Transverse colon (tissue), 4 donors: ENCODE measurements around the gene FCSK. TPM values are rescaled to one million over a fixed set of nuclear protein-coding genes. Genes with fewer than 3 reads are reported as not detected.

Source experiments
- DNase-seq: peaks from one replicate; pipeline ENCODE4 v3.0.0-alpha.2; 2019
- H3K27ac ChIP-seq, 4 donors: fragments of 200-600 bp; sonication (generic); 2 replicates each; pipeline ENCODE4 v1.5.1; 2016 to 2018; ENCODE audit warnings: inconsistent platforms in 4 of 4
- H3K27me3 ChIP-seq: fragments of 200-600 bp; sonication (generic); 2 replicates; pipeline ENCODE4 v1.5.1; 2017; ENCODE audit warnings: inconsistent platforms
- H3K36me3 ChIP-seq, 4 donors: fragments of 200-600 bp; sonication (generic); 2 replicates each; pipeline ENCODE4 v1.5.1; 2017 to 2019; ENCODE audit warnings: inconsistent platforms in 4 of 4
- H3K4me1 ChIP-seq, 4 donors: fragments of 200-600 bp; sonication (generic); 2 replicates each; pipeline ENCODE4 v1.5.1; 2017 to 2020; ENCODE audit warnings: inconsistent platforms in 4 of 4
- H3K4me3 ChIP-seq, 4 donors: fragments of 200-600 bp; sonication (generic); 1 replicate in 1 of 4; 2 replicates in 3 of 4; pipeline versions ENCODE4 v1.5.1 to v1.6.1; 2017 to 2019; ENCODE audit warnings: inconsistent platforms in 4 of 4
- H3K9me3 ChIP-seq, 2 donors: fragments of 200-600 bp; sonication (generic); 2 replicates each; pipeline ENCODE4 v1.5.1; 2017 to 2019; ENCODE audit warnings: inconsistent platforms in 2 of 2
- EP300 ChIP-seq: sonication (generic); formaldehyde crosslinking; IDR thresholded peaks from one replicate; pipeline ENCODE4 v1.6.1; 2017; ENCODE audit warnings: antibody characterized with exemption, low read depth
- POLR2A ChIP-seq: fragments of 450-650 bp; IDR thresholded peaks from one replicate; pipeline ENCODE4 v1.6.1; 2016; ENCODE audit warnings: antibody characterized with exemption, mild to moderate bottlenecking, moderate library complexity
- POLR2AphosphoS5 ChIP-seq, 3 donors: sonication (generic); formaldehyde crosslinking; IDR thresholded peaks; one replicate each; pipeline ENCODE4 v1.6.1; 2016; ENCODE audit warnings: antibody characterized with exemption in 3 of 3
- WGBS, 2 donors: methylation state at CpG; one replicate each; pipeline ENCODE4 v1.1.5; 2018; ENCODE audit warnings: low coverage in 1 of 2; 5-methylcytosine and 5-hydroxymethylcytosine counted together
- in situ Hi-C, 4 donors: fragments of 200-750 bp; cut with MboI; loops; one replicate each; pipeline versions ENCODE4 v1.15.0 to v1.15.1; 2017; ENCODE audit warnings: low sequenced_read_pairs in 3 of 4, low pct_ligation_motif_present in 1 of 4, low pct_unique_long_range_greater_than_20kb in 1 of 4
- intact Hi-C: fragments of 100-400 bp; cut with DNase I; formaldehyde crosslinking; loops from one replicate; pipeline ENCODE4 v1.15.1; 2023; ENCODE audit warnings: low total_unique reads
- total RNA-seq, 4 donors: library from RNA; depleted of rRNA; stranded (reverse); fragments of >200 nt; gene quantifications; one replicate each; pipeline ENCODE4 v1.1.0, GENCODE V29; 2016
- TF ChIP-seq, protein P1 (sequence below), 5 experiments: fragments of 200-600 bp in 3 of 5; fragments of 450-650 bp in 2 of 5; sonication (generic) in 3 of 5; IDR thresholded peaks; 1 replicate in 2 of 5; 2 replicates in 3 of 5; pipeline ENCODE4 v1.5.1; 2016 to 2017; ENCODE audit warnings: antibody characterized with exemption in 5 of 5, inconsistent platforms in 3 of 5, mild to moderate bottlenecking in 2 of 5, moderate library complexity in 1 of 5

The FCSK gene
- total RNA-seq, 4 donors from 2014 or later = 38.5 to 62.7 (median 43.1) TPM

DNA sequence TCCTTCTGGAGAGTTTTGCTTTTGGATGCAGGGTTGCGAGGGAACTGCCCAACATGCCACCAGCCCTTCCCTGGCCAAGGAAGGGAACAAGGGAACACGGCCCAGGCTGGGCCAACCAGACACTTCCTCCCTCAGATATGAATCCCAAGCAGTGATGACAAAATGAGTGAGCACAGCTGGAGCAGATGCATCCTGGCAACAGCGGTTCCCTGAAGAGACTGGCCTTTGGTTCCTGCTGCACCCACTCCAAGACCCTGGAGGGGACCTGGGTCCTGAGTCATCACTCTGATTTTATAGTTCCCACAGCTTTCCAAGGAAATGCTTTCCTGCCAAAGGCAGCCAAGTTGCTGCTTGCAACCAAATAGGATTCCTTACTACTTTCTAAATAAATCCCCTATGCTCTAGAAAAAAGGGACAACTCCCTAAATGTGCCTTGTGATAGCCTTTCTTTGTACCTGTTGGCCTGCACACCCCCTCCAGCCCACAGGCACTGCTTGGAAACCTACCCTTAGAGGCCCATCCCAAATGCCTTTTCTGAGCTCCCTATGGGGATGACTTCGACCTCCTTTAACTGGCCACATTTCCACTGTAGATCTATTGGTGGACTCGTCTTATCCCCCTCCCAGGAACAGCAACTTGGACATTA lies 20.8 kb upstream of the FCSK start:
- Histone ChIP-seq H3K9me3 (no peaks in the 10 kb centered on the region), H3K36me3 (no peaks in the 10 kb centered on the region), H3K27ac (peak overlapping the region; percentile 59 to 84 (median 70)), H3K27me3 (no peaks in the 10 kb centered on the region), H3K4me1 (peaks cover 43 to 92% (median 68%) of the 10 kb centered on the region in 4 donors), H3K4me3 (no peak overlapping the region)
- peak; percentile 33 for DNase-seq
- no peak for TF ChIP-seq EP300
- TF ChIP-seq, protein P1, sequence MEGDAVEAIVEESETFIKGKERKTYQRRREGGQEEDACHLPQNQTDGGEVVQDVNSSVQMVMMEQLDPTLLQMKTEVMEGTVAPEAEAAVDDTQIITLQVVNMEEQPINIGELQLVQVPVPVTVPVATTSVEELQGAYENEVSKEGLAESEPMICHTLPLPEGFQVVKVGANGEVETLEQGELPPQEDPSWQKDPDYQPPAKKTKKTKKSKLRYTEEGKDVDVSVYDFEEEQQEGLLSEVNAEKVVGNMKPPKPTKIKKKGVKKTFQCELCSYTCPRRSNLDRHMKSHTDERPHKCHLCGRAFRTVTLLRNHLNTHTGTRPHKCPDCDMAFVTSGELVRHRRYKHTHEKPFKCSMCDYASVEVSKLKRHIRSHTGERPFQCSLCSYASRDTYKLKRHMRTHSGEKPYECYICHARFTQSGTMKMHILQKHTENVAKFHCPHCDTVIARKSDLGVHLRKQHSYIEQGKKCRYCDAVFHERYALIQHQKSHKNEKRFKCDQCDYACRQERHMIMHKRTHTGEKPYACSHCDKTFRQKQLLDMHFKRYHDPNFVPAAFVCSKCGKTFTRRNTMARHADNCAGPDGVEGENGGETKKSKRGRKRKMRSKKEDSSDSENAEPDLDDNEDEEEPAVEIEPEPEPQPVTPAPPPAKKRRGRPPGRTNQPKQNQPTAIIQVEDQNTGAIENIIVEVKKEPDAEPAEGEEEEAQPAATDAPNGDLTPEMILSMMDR (IDR thresholded peaks at IDR 0.05) = no peak
- peak in 1 of 3 donors; percentile 37 for TF ChIP-seq POLR2AphosphoS5 (IDR thresholded peaks at IDR 0.05)
- no peak for TF ChIP-seq POLR2A
- in situ Hi-C loops (no loop called here), intact Hi-C loops (no loop called here)
- 43 to 80% methylated on average over 1 to 5 of the region's 5 CpGs for WGBS, 2 donors

DNA sequence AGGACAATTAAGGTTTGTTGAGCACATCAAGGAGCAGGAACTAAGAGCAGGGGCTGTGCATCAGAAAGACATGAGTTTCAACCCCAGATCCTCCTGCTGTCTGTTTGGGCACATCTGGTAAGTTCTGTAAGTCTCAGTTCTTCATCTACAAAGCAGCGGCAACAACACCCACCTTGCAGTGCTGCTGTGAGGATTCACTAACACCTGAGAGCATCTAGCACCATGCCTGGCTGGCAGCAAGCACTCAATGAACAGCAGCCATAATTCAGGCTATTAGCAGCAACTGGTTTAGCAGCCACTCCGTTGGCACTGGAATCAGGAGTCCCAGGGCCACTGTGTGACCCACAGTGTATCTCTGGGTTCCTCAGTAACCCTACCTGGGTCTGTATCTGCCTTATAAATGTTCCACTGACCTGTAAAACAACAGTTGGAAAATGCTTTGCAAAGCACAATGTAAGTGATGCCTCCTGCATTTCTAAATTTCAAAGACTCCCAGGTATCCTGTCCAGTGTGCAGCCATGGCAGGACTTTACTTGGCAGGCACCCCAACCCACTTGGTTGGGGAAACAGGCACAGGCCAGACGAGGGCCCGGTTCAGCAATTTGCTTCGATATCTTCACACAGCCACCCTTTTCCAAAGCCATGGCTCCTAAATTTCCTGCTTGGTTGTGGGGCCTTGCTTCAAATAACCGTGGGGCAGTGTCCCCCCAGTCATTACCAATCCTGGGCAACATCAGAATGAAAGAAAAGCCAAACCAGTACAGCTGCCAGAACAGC lies 19.7 kb upstream of the FCSK start:
- in situ Hi-C loops = no loop called here
- peaks cover 37 to 87% (median 59%) of the 10 kb centered on the region in 4 donors for H3K4me1 ChIP-seq
- intact Hi-C loops = no loop called here
- TF ChIP-seq POLR2AphosphoS5 (IDR thresholded peaks at IDR 0.05) = no peak
- TF ChIP-seq EP300 = no peak
- 72 to 100% methylated on average over 1 to 6 of the region's 6 CpGs for WGBS, 2 donors
- DNase-seq = no peak
- H3K27ac ChIP-seq = peak overlapping the region in 1 of 4 donors; percentile 77
- H3K27me3 ChIP-seq = no peaks in the 10 kb centered on the region
- no peaks in the 10 kb centered on the region for H3K36me3 ChIP-seq
- H3K4me3 ChIP-seq = no peak overlapping the region
- H3K9me3 ChIP-seq = no peaks in the 10 kb centered on the region

DNA sequence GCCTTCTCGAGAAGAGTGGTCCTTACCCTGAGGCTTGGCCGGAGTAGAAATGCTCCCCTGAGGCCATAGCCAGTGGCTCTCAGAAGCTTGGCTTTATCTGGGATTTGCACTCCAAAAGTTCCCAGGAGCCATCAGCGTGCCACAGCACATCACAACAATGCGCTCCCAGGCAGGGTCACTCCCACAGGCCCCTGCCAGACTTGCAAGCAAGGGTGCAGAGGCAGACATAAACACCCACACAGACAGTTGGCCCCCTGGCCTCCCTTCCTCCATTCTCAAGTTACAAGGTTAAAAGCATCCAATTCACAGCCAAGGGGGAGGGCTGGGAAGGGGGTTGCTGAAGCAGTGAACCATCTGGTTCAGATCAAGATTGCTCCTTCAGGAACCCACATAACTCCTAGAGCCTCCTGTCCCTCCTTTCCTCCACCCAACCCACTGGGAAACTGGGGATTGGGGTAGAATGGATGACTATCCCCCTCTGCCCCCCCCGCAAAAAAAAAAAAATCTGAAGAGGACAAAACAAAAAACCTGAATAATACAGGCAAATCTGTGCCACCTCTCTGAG lies 17.3 kb upstream of the FCSK start:
- in situ Hi-C loops (no loop called here), intact Hi-C loops (no loop called here)
- Histone ChIP-seq H3K36me3 (no peaks in the 10 kb centered on the region), H3K27ac (peak overlapping the region; percentile 75 to 87 (median 81)), H3K27me3 (no peaks in the 10 kb centered on the region), H3K9me3 (no peaks in the 10 kb centered on the region), H3K4me3 (peak overlapping the region in 1 of 4 donors; percentile 67), H3K4me1 (peaks cover 26 to 68% (median 39%) of the 10 kb centered on the region in 4 donors)
- no peak for DNase-seq
- WGBS, 2 donors = 56% methylated on average over 5 of the region's 5 CpGs; no CpG with 5 or more reads in 1 of the 2 donors
- TF ChIP-seq EP300 = no peak
- no peak for TF ChIP-seq POLR2AphosphoS5 (IDR thresholded peaks at IDR 0.05)
- TF ChIP-seq, protein P1 (IDR thresholded peaks at IDR 0.05) = no peak
- TF ChIP-seq POLR2A = no peak

DNA sequence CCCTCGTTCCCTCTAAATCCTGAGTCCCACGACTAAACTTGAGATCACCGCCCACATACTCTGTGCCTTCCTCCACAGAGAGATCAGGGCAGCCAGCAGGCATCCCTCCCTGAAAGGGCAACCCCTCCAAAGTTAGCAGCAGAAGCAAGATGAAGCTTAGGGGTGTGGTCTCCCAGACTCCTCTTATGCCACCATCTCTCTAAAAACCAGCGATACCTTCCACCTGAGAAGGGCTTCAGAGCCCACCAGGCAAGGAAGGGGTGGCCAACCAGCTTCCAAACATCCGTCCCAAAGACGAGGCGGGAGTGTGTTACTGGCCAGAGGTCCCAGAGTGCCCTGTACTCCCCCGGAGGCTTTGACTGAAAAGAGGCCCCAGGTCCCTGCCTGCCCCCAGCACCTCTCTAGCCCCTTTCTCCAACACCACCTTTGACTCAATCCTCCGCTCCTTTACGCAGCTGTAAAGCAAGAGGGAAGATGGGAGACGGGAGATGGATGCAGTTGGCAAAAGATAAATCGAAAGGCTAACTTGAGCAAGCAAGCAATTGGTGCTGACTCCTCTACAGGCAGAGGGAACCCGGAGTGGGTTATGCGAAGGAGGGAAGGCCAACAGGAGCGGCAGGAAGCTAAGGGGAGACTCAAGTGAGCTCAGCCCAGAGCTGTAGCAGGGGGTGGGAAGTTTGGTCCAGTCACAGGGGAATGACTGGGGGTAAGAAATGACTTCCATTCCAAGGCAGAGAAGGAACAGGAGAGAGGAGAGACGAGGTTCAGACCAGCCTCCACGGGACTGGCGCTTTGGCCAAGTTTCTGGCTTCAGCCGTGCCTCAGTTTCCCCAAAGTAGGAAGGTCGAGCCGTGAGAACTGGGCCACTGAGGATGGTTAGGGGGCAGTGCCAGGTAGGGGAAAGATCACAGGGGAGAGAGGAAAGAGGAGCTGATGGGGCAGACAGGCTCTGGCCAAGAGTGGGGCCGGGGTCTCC lies 16.5 kb upstream of the FCSK start:
- intact Hi-C loops (no loop called here), in situ Hi-C loops (no loop called here)
- 16 to 27% methylated on average over 18 to 22 of the region's 22 CpGs for WGBS, 2 donors

More for the DNA sequence above, 16.5 kb upstream of the FCSK start:
- Histone ChIP-seq H3K36me3 (no peaks in the 10 kb centered on the region), H3K4me3 (peak overlapping the region; percentile 65 to 76 (median 70)), H3K9me3 (no peaks in the 10 kb centered on the region), H3K27ac (peak overlapping the region; percentile 75 to 87 (median 81)), H3K4me1 (peaks cover 18 to 60% (median 32%) of the 10 kb centered on the region in 4 donors), H3K27me3 (no peaks in the 10 kb centered on the region)
- DNase-seq = no peak
- TF ChIP-seq, protein P1 (IDR thresholded peaks at IDR 0.05) = no peak
- no peak for TF ChIP-seq POLR2AphosphoS5 (IDR thresholded peaks at IDR 0.05)
- no peak for TF ChIP-seq POLR2A
- TF ChIP-seq EP300 = no peak
